ENCODE data around the gene LDAH.

- TF ChIP-seq POLR2AphosphoS5 (IDR thresholded peaks at IDR 0.05): no peak
- TF ChIP-seq CTCF (IDR thresholded peaks at IDR 0.05): no peak
- TF ChIP-seq EP300 (IDR thresholded peaks at IDR 0.05; ENCODE audit: low read depth): no peak
- TF ChIP-seq POLR2A (IDR thresholded peaks at IDR 0.05): no peak
Observed at GRCh38 chr2:20656561-20656960, 166.3 kb downstream of the LDAH start.
